Measurements from ENCODE around the gene TRIM43B.
"Not testable (repeated sequence)": the region's sequence is repeated elsewhere in the genome, so short reads cannot be mapped to it uniquely, and the experiment has no call there.

TRIM43B gene

DNA sequence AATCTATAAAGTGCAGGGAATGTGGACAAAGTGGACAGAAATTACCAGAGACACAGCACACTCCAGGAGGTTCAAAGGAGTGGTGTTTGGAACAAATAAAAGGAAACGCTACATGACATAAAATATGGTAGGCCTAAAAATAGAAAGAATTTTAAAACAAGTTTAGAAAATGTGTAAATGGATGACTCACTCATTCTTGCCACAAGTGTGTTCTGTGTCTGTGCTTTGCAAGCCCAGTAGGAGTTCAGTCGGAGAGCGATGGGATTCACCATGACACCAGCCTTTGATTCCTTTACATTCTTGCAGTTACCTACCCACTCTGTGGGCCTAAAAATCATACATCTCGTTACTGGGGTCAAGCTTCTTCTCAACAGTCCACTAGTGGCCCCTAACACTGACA is 51.2 kb downstream of the TRIM43B start:
- DNase-seq: not testable (repeated sequence)

DNA sequence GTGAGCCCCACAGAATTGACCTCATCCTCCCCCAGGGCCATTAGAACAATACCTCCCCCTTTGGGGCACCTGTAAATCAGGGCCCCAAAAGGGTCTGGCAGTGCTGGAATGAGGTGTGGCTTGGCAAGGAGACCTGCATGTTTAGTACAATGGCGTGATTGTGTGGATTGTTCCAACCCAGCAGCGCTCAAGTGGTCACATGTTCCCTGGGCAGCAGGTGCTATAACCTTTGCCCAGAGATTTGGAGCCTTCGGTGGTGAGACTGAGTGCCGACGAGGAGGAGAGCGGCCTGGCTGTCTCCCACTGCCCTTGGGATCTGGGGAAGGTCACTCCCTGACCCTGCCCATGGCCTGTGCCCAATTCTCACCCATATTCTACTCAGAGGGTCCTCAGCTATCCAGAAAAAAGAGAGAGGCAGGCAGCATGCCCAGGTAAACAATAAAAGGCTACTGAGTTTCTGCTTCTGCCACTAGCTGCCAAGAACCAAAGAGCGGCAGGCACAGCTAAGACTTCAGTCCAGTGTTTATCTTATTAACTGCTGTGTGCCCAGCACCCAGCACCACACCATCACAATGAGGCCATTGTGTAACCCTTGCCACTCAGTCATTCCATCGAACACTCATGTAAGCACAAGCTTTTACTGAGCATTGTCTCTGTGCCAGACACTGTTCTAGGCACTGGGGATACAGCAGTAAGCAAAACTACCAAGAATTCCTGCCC is 54.6 kb downstream of the TRIM43B start:
- not testable (repeated sequence) for DNase-seq

GRCh38 chr2:95427196-95427867 is 57.2 kb downstream of the TRIM43B start:
- not testable (repeated sequence) for DNase-seq
